Activated naive CD8-positive, alpha-beta T cell treated with anti-CD3 and anti-CD28 coated beads, Interleukin-2, amount 50 U/mL, for 24 hours (primary cell): ENCODE measurements around the gene SPEM3.

Source experiments
- ATAC-seq: fragments of 150-1000 bp; cut with Tn5 transposase; one replicate; pipeline ENCODE4 v1.10.0; 2021
- DNase-seq: peaks from one replicate; pipeline ENCODE4 v3.0.0; 2021
- H3K27ac Mint-ChIP-seq: one replicate; pipeline ENCODE4 v1.8.0; 2021; ENCODE audit warnings: mild to moderate bottlenecking, mixed read lengths
- H3K27me3 Mint-ChIP-seq: one replicate; pipeline ENCODE4 v1.8.0; 2021; ENCODE audit warnings: mixed read lengths
- H3K36me3 Mint-ChIP-seq: one replicate; pipeline ENCODE4 v1.8.0; 2021; ENCODE audit warnings: low read depth, mixed read lengths
- H3K4me1 Mint-ChIP-seq: one replicate; pipeline ENCODE4 v1.8.0; 2021; ENCODE audit warnings: mixed read lengths
- H3K4me3 Mint-ChIP-seq: one replicate; pipeline ENCODE4 v1.8.0; 2021; ENCODE audit warnings: mild to moderate bottlenecking, moderate library complexity, mixed read lengths
- H3K9me3 Mint-ChIP-seq: one replicate; pipeline ENCODE4 v1.8.0; 2021; ENCODE audit warnings: mixed read lengths

The SPEM3 gene

GRCh38 chr17:7439462-7440112, 10.9 kb downstream of the SPEM3 start, which contains the start of gene FGF11:
Gene FGF11 (plus strand): TSS chr17:7439512. CDS start chr17:7439621, 109 bp downstream.
- no peaks in the 10 kb centered on the region for H3K9me3 Mint-ChIP-seq

GRCh38 chr17:7440113-7440833, 11.6 kb downstream of the SPEM3 start:
- ATAC-seq (no peak), DNase-seq (peak; percentile 64)
- H3K27ac Mint-ChIP-seq: no peak overlapping the region
- H3K36me3 Mint-ChIP-seq: peaks cover 4% of the 10 kb centered on the region
- H3K4me1 Mint-ChIP-seq: peaks cover 47% of the 10 kb centered on the region
- H3K27me3 Mint-ChIP-seq: peaks cover 53% of the 10 kb centered on the region
- no peaks in the 10 kb centered on the region for H3K9me3 Mint-ChIP-seq
- H3K4me3 Mint-ChIP-seq: peak overlapping the region; percentile 80

More at GRCh38 chr17:7439462-7440112, 10.9 kb downstream of the SPEM3 start, which contains the start of gene FGF11:
- Mint-ChIP-seq H3K27ac (no peak within 1 kb of the TSS), H3K36me3 (peaks cover 4% of the 10 kb centered on the region), H3K4me1 (peaks cover 46% of the 10 kb centered on the region), H3K4me3 (peak within 1 kb of the TSS; percentile 80), H3K27me3 (peaks cover 51% of the 10 kb centered on the region)
- DNase-seq: peak; percentile 12
- ATAC-seq: no peak

GRCh38 chr17:7440834-7441195, 12.2 kb downstream of the SPEM3 start:
- no peaks in the 10 kb centered on the region for H3K9me3 Mint-ChIP-seq
- peak; percentile 55 for DNase-seq
- peaks cover 58% of the 10 kb centered on the region for H3K27me3 Mint-ChIP-seq
- no peak for ATAC-seq
- H3K36me3 Mint-ChIP-seq: peaks cover 4% of the 10 kb centered on the region
- no peak overlapping the region for H3K27ac Mint-ChIP-seq
- peak overlapping the region; percentile 80 for H3K4me3 Mint-ChIP-seq
- H3K4me1 Mint-ChIP-seq: peaks cover 49% of the 10 kb centered on the region

- H3K4me1 Mint-ChIP-seq: peaks cover 50% of the 10 kb centered on the region
- H3K36me3 Mint-ChIP-seq: peaks cover 4% of the 10 kb centered on the region
- ATAC-seq: no peak
- H3K9me3 Mint-ChIP-seq: no peaks in the 10 kb centered on the region
- peaks cover 60% of the 10 kb centered on the region for H3K27me3 Mint-ChIP-seq
- no peak overlapping the region for H3K27ac Mint-ChIP-seq
- no peak for DNase-seq
- H3K4me3 Mint-ChIP-seq: no peak overlapping the region
These were observed 12.6 kb downstream of the SPEM3 start for GRCh38 chr17:7441266-7441665.

GRCh38 chr17:7442142-7442541, 13.5 kb downstream of the SPEM3 start:
- H3K4me3 Mint-ChIP-seq: no peak overlapping the region

GRCh38 chr17:7443499-7444485, 15.1 kb downstream of the SPEM3 start:
- H3K27ac Mint-ChIP-seq: no peak overlapping the region
- peaks cover 61% of the 10 kb centered on the region for H3K27me3 Mint-ChIP-seq
- ATAC-seq: no peak
- no peak overlapping the region for H3K4me3 Mint-ChIP-seq
- no peak for DNase-seq
- H3K4me1 Mint-ChIP-seq: peaks cover 37% of the 10 kb centered on the region
- peaks cover 3% of the 10 kb centered on the region for H3K36me3 Mint-ChIP-seq
- H3K9me3 Mint-ChIP-seq: no peaks in the 10 kb centered on the region

More at GRCh38 chr17:7442142-7442541, 13.5 kb downstream of the SPEM3 start:
- H3K27ac Mint-ChIP-seq: no peak overlapping the region
- peaks cover 46% of the 10 kb centered on the region for H3K4me1 Mint-ChIP-seq
- peaks cover 4% of the 10 kb centered on the region for H3K36me3 Mint-ChIP-seq
- ATAC-seq: no peak
- peaks cover 66% of the 10 kb centered on the region for H3K27me3 Mint-ChIP-seq
- no peak for DNase-seq
- H3K9me3 Mint-ChIP-seq: no peaks in the 10 kb centered on the region

GRCh38 chr17:7444682-7445618, 16.3 kb downstream of the SPEM3 start, which contains the start of gene CHRNB1:
Gene CHRNB1 (plus strand): TSS chr17:7445061. CDS start chr17:7445128, 67 bp downstream.
- Mint-ChIP-seq H3K4me3 (peak within 1 kb of the TSS; percentile 60), H3K27ac (no peak within 1 kb of the TSS), H3K9me3 (no peaks in the 10 kb centered on the region), H3K36me3 (peaks cover 3% of the 10 kb centered on the region), H3K27me3 (peaks cover 55% of the 10 kb centered on the region), H3K4me1 (peaks cover 31% of the 10 kb centered on the region)
- DNase-seq: peak; percentile 27
- ATAC-seq: peak; percentile 11

GRCh38 chr17:7445619-7445968, 16.9 kb downstream of the SPEM3 start:
- Mint-ChIP-seq H3K9me3 (no peaks in the 10 kb centered on the region), H3K4me3 (peak overlapping the region; percentile 60), H3K36me3 (peaks cover 3% of the 10 kb centered on the region), H3K27me3 (peaks cover 49% of the 10 kb centered on the region), H3K4me1 (peaks cover 26% of the 10 kb centered on the region), H3K27ac (no peak overlapping the region)
- DNase-seq: peak; percentile 29
- ATAC-seq: peak; percentile 65

- no peak overlapping the region for H3K4me3 Mint-ChIP-seq
- H3K9me3 Mint-ChIP-seq: no peaks in the 10 kb centered on the region
- no peak for DNase-seq
- ATAC-seq: no peak
- peaks cover 3% of the 10 kb centered on the region for H3K36me3 Mint-ChIP-seq
- H3K27ac Mint-ChIP-seq: no peak overlapping the region
- peaks cover 21% of the 10 kb centered on the region for H3K4me1 Mint-ChIP-seq
- peaks cover 27% of the 10 kb centered on the region for H3K27me3 Mint-ChIP-seq
These were observed 19.8 kb downstream of the SPEM3 start for GRCh38 chr17:7448461-7448860.

GRCh38 chr17:7459961-7460545, 31.4 kb downstream of the SPEM3 start:
- Mint-ChIP-seq H3K4me3 (no peak overlapping the region), H3K36me3 (peaks cover 6% of the 10 kb centered on the region), H3K27me3 (no peaks in the 10 kb centered on the region), H3K27ac (peak overlapping the region; percentile 47), H3K9me3 (no peaks in the 10 kb centered on the region), H3K4me1 (peaks cover 17% of the 10 kb centered on the region)
- DNase-seq: no peak
- no peak for ATAC-seq

- Mint-ChIP-seq H3K27me3 (no peaks in the 10 kb centered on the region), H3K9me3 (no peaks in the 10 kb centered on the region), H3K4me3 (no peak overlapping the region), H3K4me1 (peaks cover 13% of the 10 kb centered on the region), H3K36me3 (peaks cover 6% of the 10 kb centered on the region), H3K27ac (no peak overlapping the region)
- DNase-seq (no peak), ATAC-seq (no peak)
These were observed 32.4 kb downstream of the SPEM3 start for GRCh38 chr17:7460850-7461660.

GRCh38 chr17:7462474-7463371, 34.1 kb downstream of the SPEM3 start:
- H3K36me3 Mint-ChIP-seq: peaks cover 5% of the 10 kb centered on the region
- H3K27ac Mint-ChIP-seq: no peak overlapping the region
- no peak overlapping the region for H3K4me3 Mint-ChIP-seq
- no peaks in the 10 kb centered on the region for H3K27me3 Mint-ChIP-seq
- DNase-seq (no peak), ATAC-seq (no peak)
- peaks cover 11% of the 10 kb centered on the region for H3K4me1 Mint-ChIP-seq
- H3K9me3 Mint-ChIP-seq: no peaks in the 10 kb centered on the region
